ENCODE measurements around the gene CPHXL.

CPHXL gene

DNA sequence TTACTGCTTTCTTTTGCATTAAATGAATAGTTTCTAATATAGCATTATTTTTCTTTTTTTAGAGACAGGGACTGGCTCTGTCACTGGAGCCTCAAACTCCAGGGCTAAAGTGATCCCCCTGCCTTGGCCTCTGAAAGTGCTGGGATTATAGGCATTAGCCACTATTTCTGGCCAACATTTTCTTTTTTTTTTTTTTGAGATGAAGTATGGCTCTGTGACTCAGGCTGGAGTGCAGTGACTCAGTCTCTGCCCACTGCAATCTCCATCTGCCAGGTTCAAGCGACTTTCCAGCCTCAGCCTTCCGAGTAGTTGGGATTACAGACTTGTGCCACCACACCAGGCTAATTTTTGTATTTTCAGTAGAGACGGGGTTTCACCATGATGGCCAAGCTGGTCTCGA is 23.0 kb downstream of the CPHXL start:
- Mint-ChIP-seq H3K27me3 (ENCODE audit: low read depth, poor library complexity) (peaks cover 11% of the 10 kb centered on the region), H3K9me3 (peaks cover 8% of the 10 kb centered on the region), H3K4me3 (no peak overlapping the region), H3K4me1 (no peaks in the 10 kb centered on the region), H3K36me3 (ENCODE audit: low read depth) (no peaks in the 10 kb centered on the region), H3K27ac (no peak overlapping the region)
- TF ChIP-seq, protein P1, sequence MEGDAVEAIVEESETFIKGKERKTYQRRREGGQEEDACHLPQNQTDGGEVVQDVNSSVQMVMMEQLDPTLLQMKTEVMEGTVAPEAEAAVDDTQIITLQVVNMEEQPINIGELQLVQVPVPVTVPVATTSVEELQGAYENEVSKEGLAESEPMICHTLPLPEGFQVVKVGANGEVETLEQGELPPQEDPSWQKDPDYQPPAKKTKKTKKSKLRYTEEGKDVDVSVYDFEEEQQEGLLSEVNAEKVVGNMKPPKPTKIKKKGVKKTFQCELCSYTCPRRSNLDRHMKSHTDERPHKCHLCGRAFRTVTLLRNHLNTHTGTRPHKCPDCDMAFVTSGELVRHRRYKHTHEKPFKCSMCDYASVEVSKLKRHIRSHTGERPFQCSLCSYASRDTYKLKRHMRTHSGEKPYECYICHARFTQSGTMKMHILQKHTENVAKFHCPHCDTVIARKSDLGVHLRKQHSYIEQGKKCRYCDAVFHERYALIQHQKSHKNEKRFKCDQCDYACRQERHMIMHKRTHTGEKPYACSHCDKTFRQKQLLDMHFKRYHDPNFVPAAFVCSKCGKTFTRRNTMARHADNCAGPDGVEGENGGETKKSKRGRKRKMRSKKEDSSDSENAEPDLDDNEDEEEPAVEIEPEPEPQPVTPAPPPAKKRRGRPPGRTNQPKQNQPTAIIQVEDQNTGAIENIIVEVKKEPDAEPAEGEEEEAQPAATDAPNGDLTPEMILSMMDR (IDR thresholded peaks at IDR 0.05) = no peak
- no peak for DNase-seq

DNA sequence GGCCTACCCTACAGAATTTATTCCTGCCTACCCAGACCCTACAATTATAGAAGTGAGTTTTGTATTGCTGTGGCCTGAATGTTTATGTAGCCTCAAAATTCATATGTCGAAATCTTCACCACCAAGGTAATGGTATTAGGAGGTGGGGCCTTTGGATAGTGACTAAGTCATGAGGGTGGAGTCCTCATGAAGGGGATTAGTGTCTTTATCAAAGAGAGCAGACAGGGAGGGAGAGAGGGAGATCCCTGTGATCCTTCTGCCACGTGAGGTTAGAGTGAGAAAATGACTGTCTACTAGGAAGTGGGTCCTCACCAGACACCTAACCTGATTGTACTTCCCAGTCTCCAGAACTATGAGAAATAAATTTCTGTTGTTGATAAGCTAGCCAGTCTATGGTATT is 24.0 kb downstream of the CPHXL start:
- Mint-ChIP-seq H3K4me1 (no peaks in the 10 kb centered on the region), H3K4me3 (no peak overlapping the region), H3K27me3 (ENCODE audit: low read depth, poor library complexity) (peaks cover 12% of the 10 kb centered on the region), H3K36me3 (ENCODE audit: low read depth) (no peaks in the 10 kb centered on the region), H3K9me3 (peaks cover 5% of the 10 kb centered on the region), H3K27ac (no peak overlapping the region)
- TF ChIP-seq, protein P1 (IDR thresholded peaks at IDR 0.05) = no peak
- no peak for DNase-seq

DNA sequence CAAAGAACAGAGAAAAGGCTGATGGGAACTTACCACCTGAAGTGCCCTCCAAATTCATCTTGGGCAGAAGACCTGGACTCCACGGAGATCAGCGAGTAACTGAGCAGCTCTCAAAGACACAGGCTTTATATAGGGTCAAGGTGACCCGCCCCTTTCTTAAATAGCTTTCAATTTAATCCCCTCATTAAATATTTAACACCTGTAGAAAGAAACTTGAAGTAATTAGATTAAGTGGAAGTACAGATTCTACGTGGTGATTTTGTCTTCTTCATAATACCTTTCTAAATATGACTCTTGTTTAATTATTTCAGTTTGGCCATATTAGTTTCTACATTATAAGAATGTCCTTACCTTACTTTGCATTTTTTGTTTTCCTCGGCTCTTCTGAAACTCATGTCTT is 24.9 kb downstream of the CPHXL start, which contains the start of gene DUXB:
TSS of gene DUXB (minus strand) at position 101 of the 400 bp plus-strand sequence. CDS start at position 58, 43 bp downstream.
- Mint-ChIP-seq H3K4me3 (no peak within 1 kb of the TSS), H3K36me3 (ENCODE audit: low read depth) (no peaks in the 10 kb centered on the region), H3K9me3 (no peaks in the 10 kb centered on the region), H3K27me3 (ENCODE audit: low read depth, poor library complexity) (peaks cover 12% of the 10 kb centered on the region), H3K4me1 (no peaks in the 10 kb centered on the region), H3K27ac (no peak within 1 kb of the TSS)
- no peak for DNase-seq
- TF ChIP-seq, protein P1 (IDR thresholded peaks at IDR 0.05) = no peak

DNA sequence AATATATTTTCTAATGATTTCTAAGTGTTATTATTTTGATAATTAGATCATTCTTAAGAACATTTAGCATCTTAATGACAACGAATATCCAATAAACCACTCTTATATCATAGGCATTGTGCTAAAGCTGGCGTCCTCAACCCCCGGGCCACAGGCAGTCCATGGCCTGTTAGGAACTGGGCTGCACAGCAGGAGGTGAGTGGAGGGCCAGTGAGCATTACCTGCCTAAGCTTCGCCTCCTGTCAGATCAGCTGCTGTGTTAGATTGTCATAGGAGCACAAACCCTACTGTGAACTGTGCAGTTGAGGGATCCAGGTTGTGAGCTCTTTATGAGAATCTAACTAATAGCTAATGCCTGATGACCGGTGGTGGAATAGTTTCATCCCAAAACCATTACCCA is 28.7 kb downstream of the CPHXL start:
- Mint-ChIP-seq H3K36me3 (ENCODE audit: low read depth) (no peaks in the 10 kb centered on the region), H3K4me3 (no peak overlapping the region), H3K9me3 (peaks cover 6% of the 10 kb centered on the region), H3K27me3 (ENCODE audit: low read depth, poor library complexity) (peaks cover 6% of the 10 kb centered on the region), H3K4me1 (no peaks in the 10 kb centered on the region), H3K27ac (no peak overlapping the region)
- TF ChIP-seq, protein P1 (IDR thresholded peaks at IDR 0.05) = no peak
- no peak for DNase-seq

DNA sequence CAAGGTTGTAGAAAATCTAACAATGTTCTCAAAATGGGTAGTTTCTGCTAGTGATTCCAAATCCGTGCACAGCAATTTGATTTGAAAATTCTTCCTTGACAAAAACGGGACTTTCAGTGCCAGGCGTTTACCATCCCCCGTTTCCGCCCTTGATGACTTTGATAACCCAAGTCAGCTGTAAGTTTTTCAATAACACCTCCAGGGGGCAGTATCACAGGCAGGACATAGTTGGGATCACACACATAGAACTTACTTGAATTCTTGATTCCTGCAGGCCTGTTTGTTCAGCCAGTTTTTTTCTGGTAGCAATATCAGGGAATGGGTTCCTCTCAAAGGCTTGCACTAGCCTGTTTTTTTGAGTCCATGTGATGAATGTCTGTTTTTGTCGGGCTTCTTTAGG is 30.6 kb downstream of the CPHXL start:
- no peaks in the 10 kb centered on the region for H3K36me3 Mint-ChIP-seq (ENCODE audit: low read depth)
- TF ChIP-seq, protein P1 (IDR thresholded peaks at IDR 0.05) = no peak
- DNase-seq = no peak
- no peak overlapping the region for H3K27ac Mint-ChIP-seq
- H3K27me3 Mint-ChIP-seq (ENCODE audit: low read depth, poor library complexity) = peaks cover 6% of the 10 kb centered on the region
- H3K9me3 Mint-ChIP-seq = peaks cover 12% of the 10 kb centered on the region
- no peaks in the 10 kb centered on the region for H3K4me1 Mint-ChIP-seq
- no peak overlapping the region for H3K4me3 Mint-ChIP-seq

DNA sequence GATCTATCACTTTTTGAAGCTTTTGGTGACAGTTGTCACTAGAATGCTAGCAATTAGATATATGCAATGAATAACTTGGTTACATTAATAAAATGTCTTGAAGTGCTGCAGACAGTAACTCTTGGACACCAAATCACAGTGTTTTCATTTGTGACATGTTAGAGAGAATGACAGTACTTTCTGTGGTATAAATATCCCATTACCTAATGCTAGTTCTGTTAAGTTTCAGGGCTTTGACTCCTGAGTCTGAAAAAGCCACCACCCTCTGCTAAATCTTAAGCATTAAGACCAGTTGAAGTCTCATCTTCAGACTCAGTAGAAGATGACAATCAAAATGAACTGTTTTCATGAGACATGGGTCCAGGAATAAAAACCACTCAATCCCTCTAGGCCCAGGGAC is 38.9 kb downstream of the CPHXL start:
- Mint-ChIP-seq H3K27ac (no peak overlapping the region), H3K4me3 (no peak overlapping the region), H3K4me1 (no peaks in the 10 kb centered on the region), H3K9me3 (peaks cover 59% of the 10 kb centered on the region), H3K36me3 (ENCODE audit: low read depth) (peaks cover 29% of the 10 kb centered on the region), H3K27me3 (ENCODE audit: low read depth, poor library complexity) (peaks cover 5% of the 10 kb centered on the region)
- DNase-seq = no peak
- TF ChIP-seq, protein P1 (IDR thresholded peaks at IDR 0.05) = no peak

Data from nephron progenitor cell (in vitro differentiated cells).